SK-N-DZ (cell line): ENCODE results near the gene CEND1.

ENCODE experiments used
- DNase-seq: peaks from one replicate; pipeline ENCODE4 v3.0.0-alpha.2; 2015; ENCODE audit warnings: low spot score

CEND1 gene

DNA sequence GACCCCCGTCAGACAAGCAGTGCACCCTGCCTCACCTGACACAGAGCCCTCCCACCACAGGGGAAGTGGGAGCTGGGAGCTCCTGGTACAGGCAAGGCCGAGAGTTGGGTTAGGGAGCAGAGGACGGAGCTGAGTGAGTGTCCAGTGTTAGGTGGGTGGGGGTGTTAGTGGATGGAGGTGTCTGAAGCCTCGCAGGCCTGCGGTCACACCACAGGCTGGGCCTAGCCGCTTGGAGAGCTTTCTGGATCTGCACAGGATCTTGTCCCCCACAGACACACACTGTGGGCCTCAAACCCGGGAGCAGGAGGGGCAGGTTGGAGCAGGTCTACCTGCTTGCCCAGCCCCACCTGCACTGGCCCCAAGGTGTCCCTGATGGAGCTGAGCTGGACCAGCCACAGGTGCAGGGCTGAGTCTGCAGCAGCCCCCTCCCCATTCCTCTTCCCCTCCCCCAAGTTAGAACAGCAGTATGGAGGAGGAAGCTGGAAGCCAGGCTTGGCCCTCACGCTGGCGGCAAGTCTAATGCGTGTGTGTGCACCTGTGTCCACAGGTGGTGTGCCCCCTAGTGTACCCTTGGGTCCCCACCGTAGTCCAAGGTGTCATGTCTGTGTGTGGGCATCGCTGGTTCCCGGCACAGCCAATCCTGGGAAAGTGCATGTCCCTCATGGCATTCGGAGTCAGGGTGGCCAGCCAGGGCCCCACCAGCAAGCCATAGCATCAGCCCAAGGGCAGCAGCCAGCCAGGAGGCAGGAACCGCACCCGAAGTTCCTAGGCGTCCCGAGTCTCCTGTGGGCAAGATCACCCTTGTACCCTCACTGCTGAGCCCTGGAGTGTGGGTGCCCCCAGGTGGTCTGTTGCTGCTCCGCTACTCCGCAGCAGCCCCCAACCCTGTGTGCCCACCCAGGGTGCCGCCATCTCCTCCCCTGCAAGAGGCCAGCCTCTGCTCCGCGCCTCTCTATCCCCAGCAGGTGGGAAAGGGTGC, 10.6 kb downstream of the CEND1 start:
- no peak for DNase-seq

DNA sequence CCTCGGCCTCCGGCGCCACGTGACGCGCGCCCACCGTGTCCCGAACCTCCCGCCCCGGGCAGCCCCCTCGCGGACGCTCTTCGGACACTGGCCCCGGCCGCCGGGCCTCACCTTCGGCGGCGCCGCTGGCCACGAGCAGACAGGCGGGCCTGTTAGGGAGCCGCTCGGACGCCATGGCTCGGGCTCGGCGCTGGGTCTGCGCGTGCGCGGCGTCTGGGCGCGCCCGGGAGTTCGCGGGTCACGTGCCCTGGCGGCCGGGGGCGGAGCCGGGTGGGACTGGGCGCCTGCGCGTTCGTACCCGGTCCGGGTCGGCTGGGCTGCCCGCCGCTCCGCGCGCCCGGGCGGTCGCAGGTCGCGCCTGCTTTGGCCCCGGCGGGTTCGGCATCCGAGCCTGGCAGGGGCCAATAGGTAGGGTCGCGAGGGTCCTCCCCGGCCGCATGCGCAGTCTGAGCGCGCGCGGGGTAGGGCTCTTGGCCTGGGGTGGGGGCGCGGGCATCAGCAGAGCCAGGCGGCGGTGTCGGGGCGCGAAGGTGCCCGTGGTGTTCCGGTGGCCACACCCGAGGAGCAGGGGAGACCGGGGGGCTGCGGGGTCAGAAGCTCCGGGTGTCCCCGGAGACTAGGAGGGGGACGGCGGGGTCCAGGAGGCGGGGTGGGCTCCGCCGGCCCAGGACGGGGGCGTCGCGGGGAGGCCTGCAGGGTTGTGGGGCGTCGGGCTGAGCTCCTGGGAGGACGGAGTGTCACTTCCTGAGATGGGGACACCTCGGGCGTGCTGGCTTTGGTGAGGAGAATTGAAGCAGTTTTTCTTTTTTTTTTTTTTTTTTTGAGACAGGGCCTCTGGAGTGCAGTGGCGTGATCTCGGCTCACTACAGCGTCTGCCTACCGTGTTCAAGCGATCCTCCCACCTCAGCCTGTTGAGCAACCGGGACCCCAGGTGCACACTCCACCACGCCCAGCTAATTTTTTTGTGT, 12.3 kb downstream of the CEND1 start, which contains the start of gene GATD1:
Gene GATD1 (minus strand): TSS at position 200 of the 968 bp plus-strand sequence. CDS start 25 bp downstream, at position 175.
- peak; percentile 86 for DNase-seq

DNA sequence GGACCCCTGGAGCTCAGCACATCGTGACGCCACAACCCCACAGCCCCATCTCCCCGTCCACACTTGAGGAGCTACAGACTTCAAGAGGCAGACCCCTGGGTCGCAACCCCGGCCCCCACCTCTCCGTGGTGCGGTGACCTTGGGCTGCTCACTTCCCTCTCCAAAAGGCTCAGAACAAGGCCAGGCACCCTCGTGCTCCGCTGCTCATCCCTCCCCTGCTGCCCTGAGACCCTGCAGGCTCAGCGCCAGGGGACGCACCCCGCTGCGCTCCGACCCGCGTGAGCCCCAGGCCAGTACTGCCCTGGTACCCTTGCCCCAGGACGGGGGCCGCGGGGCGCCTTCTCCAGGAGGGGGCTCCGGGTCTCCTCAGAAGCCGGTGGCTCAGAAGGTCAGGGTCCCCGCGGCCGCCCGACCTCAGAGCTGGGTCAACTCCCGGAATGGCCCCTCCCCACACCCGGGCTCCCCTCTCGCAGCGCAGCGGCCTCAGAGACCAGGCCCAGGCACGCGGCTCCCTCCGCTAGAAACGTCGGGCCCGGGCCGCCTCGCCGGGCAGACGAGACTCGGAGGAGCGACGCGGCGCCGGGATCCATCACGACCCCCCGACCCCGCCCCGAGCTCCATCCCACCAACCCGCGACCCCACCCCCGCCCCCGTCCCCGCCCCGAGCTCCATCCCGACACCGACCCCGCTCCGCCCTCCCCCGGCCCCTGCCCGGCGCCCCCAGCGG, 13.2 kb downstream of the CEND1 start:
- DNase-seq, result no peak

DNA sequence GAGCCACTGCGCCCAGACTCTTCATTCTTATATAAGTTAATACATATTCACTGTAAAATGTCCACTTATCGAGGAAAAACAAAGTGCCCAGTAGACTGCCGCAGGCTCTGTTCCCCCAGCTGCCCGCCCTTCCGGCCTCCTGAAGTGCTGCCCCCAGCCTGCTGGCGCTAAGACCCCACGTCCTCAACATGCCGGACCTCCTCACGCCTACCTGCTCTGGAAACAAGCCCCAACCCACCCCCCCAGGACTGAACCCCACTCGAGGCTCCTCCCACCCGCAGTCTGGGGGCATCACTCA, 13.7 kb downstream of the CEND1 start:
- no peak for DNase-seq

DNA sequence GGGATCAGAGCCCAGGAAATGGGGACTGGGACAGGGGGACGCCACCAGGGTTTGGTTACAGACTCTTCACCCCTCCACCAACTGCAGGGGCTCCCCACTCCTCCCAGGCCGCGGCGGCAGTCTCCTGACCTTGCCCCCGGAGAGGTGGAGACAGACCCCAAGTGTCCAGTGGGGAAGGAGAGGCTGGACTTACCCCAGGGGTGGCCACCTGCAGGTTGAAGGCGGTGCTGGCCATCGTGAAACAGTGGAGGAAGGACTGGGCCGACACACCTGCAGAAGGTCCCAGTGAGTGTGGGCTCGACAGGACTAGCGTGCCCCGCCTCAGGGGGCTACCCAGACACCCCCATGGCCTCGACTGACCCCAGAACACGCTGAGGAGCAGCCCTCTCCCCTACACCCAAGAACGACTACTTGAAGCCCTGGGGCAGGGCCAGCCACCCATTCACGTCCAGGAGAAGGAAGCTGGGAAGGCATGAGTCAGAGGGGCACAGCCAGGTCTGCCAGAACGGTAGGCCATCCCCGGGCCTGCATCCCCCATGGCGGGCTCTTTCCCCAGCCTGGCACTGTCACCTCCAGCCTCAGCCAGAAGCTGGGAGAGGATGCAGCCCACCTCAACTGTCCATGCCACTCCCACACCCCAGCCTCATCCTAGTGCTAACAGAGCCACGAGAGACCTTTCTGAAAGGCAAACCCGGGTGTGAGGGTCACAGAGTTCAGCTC, 14.9 kb downstream of the CEND1 start:
- DNase-seq, result no peak

DNA sequence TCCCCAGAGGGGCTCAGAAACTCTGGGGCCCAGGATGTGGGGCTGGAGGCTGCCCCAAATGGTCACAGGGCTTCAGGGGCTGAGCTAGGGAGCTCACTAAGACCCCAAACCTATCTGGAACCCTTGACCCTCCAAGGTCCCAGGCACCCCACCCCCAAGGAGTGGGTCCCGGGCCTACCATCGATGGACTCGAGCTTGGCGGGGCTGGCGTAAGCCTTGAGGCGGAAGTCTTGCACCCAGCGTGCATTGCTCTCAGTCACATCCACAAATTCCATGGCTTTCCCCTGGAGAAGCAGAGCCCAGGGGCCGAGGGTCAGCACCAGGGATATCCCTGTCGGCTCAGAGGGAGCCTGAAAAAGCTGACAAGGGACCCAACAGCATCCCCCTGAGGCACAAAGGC, 16.1 kb downstream of the CEND1 start:
- DNase-seq, result no peak

DNA sequence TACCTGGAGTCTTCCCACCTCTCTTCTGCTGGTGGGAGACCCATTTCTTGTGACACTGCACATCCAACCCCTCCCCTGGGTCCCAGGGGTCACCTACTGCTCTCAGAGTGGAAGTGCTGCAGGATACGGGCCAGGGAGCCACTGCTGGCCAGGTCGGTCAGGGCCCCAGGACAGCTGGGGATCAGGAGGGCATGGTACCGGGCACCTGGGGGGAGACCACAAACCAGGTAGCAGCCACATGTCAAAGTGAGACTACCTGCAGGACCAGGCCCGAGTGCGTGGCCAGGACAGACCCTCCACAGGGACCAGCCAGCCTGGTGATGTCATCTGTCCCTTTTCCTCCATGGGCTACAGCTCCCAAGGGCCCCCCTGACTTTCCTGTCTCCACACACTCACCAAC, 16.5 kb downstream of the CEND1 start:
- no peak for DNase-seq

DNA sequence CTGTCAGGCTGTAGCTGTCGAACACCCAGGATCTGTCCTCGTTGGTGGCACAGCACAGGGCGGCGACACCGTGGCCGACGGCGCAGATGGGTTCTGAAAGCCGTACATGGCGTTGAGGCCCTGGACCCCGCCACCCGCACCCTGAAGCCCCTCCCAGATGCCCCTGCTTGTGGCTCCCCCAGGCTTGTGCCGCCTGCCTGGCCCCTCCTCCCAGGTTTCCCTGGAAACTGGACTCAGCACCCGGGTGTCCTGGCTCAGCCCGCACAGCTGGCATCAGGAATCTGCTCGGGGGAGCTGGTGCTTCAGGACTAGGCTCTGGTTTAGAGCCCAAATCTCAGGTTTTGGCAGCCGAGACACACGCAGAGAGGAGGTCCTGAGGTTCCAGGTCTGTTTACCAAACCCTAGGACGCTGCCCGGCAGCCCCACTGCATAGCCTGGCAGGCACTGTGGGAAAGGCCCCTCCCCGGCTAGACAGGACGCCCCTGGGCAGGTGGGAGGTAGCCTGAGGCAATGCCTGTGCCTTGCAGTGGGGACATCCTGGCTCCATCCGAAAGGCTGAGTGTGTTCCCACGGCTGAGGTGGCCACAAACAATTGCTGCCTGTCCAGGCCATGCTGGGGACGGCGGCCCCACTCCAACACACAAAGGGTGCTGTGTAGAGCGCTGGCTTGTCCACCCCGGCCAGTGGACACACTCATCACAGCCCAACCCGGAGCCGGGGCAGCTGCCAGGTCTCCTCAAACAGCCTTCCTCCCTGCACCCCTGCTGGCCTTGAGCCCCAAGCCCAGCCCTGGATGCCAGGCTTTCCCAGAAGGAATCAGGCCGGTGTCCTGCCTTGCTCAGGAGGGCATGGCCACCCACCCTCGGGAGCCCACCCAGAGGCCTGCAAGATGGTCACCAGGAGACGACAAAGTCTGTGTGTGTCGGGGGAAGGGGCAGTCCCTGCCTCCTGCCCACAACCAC, 17.2 kb downstream of the CEND1 start:
- DNase-seq, result no peak

DNA sequence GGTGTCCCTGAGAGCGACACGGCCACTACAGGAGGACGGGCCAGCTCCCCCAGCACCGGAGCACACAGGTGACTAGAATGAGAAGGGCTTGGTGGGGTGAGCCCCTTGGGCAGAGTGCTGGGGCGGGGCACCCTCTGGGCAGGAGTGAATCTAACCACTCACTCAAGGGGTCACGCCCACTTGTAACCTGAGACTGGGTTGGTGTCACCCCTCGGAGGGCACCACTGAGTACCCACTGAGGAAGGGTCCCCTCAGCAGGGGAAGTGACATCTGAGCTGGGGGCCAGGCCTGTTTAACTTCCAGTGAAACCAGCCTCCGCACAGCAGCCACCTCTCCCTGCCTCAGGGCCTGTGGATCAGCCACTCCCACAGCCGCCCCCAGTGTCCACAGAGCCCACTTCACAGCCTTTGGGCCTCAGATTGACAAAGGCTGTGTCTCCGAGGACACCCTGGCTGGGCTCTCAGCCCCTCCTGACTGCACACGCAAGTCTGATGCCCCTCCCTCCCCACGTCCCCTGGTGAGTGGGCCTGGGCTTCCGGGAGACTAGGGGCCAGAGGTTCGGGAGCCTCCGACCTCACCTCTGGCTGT, 18.2 kb downstream of the CEND1 start:
- DNase-seq, result no peak

DNA sequence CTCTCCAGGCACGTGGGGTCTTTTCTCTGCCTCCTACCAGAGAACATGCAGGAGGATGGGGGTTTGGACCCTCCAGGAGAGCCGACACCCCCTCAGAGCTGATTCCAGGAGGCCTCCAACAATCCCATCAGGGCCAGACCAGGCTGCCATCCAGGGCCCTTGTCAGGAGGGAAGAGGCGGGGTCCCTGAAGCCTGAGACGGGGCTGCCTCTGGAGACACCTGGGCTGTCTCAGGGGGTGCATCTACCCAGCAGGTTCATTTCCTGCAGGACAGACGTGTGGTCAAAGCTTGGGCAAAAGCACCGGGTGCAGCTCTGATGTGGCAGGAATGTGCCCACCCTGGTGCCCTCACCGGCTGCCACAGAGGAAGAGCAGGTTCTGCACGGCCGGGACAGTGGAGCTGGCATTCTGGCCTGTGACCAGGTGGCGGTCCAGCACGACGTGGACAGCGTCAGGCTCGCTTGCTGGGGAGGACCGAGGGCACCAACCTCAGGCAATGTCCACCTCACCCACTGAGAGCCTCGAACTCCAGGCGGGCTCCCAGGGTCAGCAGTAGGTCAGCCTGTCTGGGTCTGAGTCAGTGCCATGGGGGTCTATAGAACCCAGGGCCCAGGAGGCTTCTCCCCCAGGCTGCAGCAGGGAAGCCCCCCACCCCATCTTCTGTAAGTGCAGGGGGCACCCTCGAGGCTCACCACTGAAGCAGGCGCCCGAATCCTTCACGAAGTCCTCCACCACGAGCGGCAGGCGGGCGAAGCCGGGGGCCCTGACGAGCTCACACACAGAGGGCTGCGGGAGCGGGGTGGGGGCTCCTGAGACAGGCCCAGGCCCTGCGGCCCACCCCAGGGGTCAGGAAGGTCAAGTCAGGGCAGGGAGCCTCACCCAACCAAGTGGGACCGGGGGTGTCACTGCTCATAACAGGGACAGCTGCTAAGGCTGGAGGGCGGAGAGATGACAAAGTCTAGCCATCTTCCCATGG, 19.0 kb downstream of the CEND1 start:
- no peak for DNase-seq

DNA sequence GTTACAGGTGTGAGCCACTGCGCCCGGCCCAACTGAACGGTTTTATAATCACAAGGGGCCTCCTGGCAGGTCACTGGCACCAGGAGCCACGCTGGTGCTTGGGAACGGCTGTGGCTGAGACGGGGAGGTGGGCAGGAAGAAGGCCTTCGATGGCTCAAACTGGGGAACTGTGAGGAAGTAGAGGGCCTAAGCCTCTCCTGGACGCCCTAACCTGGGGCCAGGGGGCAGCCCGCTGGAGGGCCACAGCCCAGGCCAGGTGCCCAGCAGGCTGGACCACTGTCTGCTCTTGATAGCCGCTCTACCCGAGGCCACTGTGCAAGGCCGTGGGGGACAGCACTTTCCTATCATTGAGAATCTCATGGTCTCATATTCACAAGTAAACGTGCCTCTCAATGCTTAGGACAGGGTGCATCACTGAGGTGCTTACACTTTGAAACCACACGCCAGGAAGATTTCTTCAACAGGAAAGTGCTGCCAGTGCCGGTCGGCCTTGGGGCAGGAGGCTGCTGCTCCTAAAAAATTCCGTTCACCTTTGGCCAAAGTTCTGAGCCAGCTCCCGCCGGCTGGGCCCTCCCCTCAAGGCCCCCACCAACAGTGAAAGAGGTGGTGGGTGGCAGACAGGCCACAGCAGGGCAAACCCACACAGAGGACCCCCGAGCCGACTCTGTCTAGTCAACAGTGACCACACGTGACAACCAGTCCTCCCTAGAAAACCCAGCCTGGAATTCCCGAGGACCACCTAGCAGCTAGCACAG, 19.8 kb downstream of the CEND1 start:
- no peak for DNase-seq

DNA sequence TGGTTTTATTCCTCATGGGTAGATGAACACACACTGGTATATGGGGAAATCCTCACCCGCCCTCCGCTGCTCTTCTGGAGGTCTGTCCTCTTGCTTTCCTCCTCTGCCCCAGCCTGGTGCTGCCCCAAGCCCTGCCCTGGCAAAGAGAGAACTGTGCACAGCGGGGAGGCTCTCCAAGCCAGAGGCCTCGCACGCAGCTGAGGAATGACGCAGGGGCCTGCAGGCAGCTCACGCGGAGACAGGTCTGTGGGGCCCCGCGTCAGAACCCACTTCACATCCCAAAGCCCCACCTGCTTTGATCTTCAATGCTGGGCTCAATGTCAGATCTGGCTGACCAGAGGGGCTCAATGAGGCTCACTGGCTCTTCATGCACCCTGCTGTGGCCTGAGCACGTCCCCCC, 22.7 kb downstream of the CEND1 start:
- DNase-seq, result no peak

DNA sequence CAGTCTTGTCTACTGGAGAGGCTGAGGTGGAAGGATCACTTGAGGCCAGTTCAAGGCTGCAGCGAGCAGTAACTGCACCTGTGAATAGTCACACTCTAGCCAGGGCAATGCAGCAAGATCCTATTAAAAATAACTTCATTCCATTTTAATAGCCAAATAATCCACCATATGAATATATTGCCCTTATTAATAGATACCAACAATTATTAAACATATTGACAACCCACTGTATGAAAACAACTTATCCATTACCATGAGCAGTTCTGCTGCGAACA, 23.0 kb downstream of the CEND1 start:
- DNase-seq, result no peak

DNA sequence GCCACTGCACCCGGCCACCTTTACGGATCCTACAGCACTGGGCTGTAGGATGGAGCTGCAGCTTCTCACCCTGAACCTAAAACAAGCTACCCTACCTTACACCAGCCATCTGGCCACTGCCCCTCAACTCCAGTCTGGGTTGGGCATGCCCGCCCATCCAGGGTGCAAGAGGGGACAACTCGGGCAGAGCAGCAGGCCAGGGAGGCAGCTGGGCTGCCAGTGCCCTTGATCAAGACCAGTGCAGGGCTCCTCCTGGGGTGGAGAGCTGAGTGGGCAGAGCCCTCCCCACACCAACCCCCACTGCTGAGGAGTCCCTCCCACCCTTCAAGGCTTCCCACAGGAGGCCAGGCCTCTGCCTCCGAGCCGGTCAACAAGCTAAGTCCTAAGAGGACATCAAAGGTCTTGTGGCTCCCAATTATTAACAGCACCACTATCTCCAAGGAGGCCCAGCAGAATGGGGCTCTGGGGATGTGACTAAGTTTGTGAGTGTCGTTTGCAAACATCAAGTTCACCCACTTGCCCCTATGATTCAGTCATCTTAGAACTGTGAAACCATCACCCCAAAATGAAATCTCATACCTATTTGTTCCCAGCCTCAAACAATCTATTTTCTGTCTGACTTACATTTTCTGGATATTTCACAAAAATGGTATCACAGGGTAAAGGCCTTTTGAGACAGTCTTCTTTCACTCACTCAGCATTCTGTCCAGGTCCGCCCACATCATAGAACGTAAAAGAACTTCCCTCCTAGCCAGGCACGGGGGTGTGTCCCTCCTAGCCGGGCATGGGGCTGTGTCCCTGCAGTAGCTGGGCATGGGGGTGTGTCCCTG, 23.6 kb downstream of the CEND1 start:
- no peak for DNase-seq

DNA sequence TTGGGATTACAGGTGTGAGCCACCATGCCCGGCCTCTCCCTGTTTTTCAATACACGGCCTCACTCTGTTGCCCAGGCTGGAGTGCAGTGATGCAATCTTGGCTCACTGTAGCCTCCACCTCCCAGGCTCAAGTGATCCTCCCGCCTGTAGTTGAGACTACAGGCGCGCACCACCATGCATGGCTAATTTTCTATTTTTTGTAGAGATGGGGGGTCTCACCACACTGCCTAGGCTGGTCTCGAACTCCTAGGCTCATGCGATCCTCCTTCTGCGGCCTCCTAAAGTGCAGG, 24.1 kb downstream of the CEND1 start:
- DNase-seq, result no peak

DNA sequence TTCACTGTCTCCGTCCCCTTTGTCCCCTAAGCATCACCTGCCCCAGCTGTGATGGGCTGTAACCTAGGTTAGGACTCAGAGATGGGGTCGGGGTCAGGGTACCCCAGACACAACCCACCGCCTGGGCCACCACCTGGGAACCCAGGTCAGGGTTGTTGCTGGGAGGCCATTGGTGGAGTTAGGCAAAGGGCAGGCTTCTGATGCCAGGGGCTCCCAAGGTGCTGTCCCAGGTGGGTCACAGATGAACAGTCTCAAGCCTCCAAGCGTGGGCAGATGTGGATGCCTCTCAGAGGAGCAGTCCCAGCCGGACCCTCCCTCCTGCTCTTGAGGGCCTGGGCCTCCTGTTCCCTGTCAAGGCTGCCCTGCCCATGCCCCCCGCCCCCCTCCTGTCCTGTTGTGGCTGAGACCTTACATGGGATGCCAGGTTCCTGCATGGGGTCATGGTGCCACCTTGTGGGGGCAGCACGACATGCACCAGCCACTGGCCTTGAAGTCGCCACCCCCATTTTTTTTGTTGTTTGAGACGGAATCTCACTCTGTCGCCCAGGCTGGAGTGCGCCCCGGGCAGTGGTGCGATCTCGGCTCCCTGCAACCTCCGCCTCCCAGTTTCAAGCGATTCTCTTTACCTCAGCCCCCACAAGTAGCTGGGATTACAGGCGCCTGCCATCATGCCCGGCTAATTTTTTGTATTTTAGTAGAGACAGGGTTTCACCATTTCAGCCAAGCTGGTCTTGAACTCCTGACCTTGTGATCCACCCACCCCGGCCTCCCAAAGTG, 24.7 kb downstream of the CEND1 start:
- DNase-seq, result no peak
